ENCODE data around the gene COL19A1.
"Not testable (repeated sequence)": the region's sequence is repeated elsewhere in the genome, so short reads cannot be mapped to it uniquely, and the experiment has no call there.

COL19A1 gene

GRCh38 chr6:69913361-69913760, 47.0 kb downstream of the COL19A1 start:
- DNase-seq = no peak

- DNase-seq = no peak
Observed at GRCh38 chr6:69914015-69914485, 47.7 kb downstream of the COL19A1 start.

GRCh38 chr6:69915346-69915745, 49.0 kb downstream of the COL19A1 start:
- no peak for DNase-seq

DNA sequence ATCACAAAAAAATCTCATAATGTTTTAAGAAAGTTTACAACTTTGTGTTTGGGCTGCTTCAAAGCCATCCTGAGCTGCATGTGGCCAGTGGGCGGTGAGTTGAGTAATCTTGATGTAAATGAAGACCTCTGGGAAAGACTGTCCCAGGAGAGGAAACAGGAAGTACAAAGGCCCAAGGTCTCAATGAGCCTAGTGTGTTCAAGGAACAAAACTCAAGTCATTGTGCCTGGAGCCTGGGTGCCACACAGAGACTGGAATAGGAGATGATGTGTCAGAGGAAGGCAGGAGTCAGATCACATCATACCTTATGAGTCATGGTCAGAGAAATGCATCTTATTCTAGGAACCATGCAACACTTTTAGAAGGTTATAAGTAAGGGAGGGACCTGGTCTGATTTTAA, 51.5 kb downstream of the COL19A1 start:
- no peak for DNase-seq

GRCh38 chr6:69918813-69919475, 52.6 kb downstream of the COL19A1 start:
- no peak for DNase-seq

- not testable (repeated sequence) for DNase-seq
Observed at GRCh38 chr6:69921066-69921465, 54.7 kb downstream of the COL19A1 start.

DNA sequence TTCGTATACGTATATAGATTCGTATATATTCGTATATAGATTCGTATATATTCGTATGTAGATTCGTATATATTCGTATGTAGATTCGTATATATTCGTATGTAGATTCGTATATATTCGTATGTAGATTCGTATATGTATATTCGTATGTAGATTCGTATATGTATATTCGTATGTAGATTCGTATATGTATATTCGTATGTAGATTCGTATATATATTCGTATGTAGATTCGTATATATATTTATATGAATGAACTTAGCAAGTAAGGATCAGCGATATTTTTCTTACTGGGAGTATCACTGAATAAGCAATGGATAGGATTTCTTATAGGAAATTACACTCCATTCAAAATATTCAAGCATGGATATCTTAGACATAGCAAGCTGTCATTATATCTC, 55.3 kb downstream of the COL19A1 start:
- DNase-seq = not testable (repeated sequence)

DNA sequence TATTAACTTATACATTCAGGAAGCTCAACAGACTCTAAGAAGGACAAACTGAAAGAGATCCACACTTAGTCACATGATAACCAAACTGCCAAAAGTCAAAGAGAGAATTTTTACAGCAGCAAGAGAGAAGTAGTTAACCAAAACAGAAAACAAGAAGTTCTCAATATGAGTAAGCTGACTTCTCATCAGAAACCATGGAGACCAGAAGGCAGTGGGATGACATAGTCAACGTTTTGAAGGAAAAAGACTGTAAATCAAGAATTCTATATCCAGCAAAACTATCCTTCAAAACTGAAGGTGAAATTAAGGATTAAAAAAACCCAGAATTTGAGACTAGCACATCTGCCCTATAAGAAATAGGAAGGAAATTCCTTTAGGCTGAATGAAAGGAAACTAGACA, 60.4 kb downstream of the COL19A1 start:
- DNase-seq = no peak

DNA sequence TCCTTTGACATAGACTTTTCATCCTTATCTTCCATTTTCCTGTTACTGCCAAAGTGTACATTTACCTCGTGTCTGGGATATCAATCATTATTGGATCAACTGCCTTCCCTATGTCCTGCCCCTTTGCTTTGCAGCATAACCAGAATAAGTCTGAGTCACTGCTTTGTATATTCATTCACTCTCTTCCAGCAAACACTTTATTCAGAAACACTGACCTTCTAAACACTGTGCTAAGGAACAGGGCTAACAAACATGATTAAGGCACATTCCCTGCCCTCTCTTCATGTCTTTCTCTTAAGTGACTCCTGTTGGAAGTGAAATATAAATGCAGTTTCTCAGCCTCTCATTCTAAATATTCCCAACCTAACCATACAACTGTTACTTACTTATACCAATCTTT, 66.9 kb downstream of the COL19A1 start:
- no peak for DNase-seq

DNA sequence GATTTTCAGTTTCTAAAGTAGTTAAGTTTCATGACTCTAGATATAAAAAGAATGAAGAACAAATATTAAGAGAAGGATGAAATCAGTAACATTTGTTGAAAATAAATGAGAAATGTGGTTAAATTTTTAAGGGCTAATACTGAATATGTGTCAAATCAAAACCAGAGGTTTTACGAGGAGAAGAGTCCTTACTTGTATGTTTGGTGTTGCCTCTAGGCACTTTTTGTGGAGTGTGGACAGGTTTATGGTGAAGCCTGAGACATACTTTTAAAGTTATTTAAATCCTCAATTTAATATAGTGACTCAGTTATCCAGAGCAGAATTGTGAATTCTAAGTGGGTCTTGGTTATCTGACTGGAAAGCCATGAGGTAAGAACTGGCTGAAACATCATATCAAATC, 68.7 kb downstream of the COL19A1 start:
- no peak for DNase-seq

DNA sequence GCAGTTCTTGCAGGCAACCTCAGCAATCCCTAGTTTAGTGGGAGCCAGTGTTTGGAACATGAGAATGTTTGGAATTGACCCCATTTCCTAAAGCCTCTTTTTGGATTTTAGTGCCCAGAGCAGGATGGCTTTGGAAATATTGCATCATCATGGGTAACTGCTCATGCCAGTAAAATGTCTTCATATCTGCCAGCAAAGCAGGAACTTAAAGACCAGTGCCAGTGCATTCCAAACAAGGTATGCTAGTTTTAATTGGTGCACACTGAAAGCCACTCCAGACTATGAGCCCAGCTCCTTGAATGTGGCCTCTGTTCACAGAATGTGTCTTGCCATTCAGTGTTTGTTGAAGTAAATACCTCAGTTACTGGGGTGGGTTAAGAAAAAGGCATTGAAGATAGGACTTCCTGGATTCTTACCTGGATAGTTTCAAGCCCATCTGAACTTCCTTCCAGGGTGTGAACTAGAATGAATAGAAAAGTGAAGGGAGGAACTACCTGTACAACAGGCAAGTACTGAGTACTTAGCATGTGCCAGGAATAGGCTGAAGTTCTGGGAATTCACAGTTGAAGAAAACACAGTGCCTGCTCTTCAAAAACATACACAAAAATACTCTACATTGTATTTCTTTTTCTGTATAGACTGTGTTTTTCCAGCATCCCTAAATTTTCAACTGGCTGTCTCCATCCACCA, 70.5 kb downstream of the COL19A1 start:
- no peak for DNase-seq

DNA sequence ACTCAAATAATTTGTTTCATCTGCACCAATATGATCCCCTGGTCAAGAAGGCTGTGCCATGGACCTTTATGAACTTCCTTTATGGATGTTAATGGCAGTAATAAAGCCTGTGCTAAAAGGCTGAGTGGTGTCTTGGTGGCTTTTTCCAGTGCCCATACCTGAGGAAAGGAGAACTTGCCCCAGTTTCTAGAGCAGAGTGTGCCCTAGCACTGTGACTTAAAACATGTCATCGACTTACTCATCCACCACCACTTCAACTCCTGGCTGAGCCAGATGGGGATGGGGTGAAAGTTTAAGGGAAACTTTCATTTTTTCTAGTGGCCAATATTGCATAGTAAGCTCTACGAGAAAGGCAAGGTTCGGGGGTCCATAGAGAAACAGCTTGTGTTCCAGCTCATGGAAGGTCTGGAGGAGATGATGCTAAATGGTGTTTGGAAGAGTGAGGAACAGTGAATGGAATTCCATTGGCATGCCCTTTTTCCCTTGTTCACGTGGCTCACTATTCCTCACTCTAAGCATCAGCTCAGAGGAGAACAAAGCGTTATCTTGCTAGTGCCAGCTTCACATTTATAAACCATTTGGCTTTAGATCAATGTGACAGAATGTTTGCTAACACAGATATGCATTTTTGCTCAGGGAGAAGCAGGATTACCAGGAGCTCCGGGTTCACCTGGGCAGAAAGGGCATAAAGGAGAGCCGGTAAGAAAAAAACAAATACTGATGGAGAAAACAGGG, 71.2 kb downstream of the COL19A1 start:
- no peak for DNase-seq

DNA sequence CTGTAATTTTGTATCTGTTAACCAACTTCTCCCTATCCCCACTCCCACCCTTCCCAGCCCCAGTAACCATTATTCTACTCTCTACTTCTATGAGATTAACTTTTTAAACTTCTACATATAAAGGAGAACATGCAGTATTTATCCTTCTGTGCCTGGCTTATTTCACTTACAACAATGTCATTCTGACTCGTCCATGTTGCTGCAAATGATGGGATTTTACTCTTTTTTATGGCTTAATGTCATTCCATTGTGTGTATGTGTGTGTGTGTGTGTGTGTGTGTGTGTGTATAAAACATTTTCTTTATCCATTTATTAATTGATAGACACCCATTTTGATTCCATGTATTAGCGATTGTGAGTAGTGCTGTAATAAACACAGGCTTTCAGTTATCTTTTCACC, 76.1 kb downstream of the COL19A1 start:
- no peak for DNase-seq

- no peak for DNase-seq
Observed at GRCh38 chr6:69945192-69945591, 78.8 kb downstream of the COL19A1 start.

DNA sequence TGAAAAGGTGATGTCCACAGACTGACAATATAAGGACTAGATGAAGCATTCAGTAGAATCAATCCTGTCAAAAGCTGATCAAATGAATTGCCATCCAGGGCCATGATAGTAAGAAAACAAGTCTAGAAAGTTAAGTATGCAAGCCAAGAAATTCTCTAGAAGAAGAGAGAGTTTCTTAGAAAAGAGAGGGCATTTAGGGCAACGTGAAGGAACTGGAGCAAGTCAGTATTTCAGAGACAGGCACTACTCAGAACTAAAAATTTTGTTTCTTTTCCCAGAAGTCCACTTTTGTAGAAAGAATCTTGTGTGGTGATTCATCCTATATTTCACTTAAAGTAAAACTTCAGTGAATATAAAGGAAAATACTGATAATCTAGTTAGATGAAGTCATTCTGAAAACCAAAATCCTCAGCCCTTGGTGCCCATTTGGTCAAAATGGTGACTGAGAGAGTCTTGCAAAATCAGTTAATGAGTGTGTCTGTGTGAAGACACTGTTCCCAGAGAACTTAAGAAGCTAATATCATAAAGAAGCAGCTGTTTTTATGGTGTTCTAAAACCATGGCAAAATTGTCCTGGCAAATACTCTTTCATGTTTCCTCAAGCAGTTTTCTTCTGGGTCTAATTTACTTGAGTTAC, 82.2 kb downstream of the COL19A1 start:
- DNase-seq = no peak

DNA sequence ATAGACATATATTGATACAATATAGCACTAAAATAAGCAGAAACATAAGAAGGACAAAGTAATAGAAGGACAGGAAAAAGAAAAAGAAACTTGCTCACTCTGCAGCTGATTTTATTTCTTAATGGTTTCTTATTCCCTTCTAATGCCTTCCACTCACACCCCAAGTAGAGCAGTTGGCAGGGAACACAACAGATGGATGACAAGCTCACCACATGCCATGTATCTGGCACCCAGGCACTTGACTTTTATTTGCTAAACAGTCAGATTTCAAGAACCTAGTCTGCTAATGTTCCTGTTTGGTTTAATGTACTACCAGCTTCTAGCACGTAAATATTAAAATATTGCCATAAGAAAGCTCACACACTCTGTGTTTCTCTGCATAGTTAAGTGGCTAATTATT, 87.1 kb downstream of the COL19A1 start:
- DNase-seq = no peak

- DNase-seq = no peak
Observed at GRCh38 chr6:69954733-69955132, 88.4 kb downstream of the COL19A1 start.

DNA sequence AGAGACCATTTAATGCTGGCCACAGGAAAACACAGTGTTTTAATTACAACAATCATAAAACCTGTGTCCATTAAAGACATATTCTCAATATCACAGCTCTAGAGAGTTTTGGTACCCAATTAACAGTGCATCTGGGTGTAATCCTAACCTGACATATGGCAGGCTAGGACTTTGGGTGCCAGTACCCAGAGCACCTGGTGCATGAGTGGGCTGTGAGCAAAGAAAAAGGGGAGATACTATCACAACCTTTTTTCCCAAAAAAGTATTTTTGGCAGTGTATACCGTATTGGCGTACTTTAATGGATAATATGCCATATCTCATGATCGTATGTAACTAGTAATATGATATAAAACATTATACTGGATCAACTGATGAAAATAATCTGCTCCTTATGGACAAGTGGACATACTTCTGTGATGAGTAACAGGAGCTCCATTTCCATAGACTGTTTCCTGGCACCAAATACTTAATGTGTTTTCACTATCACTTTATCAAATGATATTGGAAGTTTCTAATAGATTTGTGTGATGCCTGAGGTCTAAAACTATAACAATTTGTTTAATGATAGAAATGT, 91.7 kb downstream of the COL19A1 start:
- no peak for DNase-seq

DNA sequence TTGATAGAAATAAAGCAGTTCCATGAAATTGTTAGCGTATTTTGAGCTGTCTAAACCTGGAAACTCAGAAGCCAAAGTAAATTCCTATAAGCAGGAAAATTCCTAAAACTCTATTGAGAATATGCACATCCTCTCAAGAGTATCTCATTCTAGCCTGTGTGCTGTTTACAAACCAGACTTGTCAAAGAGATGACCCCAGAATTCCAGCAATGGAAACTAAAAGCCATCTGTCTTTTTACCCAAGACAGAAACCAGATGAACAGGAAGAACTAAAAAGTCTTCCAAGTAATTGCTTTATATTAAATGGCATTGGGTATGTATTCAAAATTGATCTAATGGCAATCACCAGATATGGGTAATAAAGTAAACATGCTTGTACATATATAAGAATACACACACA, 92.6 kb downstream of the COL19A1 start:
- no peak for DNase-seq

DNA sequence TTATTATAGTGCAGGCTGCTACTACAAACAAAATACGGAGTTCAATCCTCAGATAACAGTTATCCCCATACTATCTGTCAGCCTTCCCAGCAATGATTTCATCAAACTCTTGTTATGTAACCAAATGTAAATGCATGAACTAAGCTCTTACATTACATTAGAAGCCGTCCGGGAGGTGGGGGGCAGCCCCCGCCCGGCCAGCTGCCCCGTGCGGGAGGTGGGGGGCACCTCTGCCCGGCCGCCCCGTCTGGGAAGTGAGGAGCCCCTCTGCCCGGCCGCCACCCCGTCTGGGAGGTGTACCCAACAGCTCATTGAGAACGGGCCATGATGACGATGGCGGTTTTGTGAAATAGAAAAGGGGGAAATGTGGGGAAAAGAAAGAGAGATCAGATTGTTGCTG, 99.6 kb downstream of the COL19A1 start:
- not testable (repeated sequence) for DNase-seq

DNA sequence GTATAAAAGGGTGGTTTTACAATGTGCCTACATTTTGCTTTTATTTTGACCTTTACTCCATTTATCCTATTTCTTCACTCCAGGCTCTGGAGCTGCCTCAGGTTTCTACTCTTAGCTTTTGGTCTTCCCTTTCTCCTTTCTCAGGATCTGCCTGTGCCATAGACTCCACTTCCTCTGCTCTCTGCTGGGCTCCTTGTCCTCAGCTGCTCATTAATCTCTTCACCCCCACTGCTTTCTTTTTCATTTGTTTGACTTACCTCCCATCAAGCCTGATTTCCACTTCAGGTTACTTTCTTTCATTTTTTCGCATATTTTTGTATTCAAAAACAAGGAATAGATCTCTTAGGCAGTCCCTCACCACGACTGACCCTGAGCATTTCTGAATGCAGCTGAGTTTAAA, 106.8 kb downstream of the COL19A1 start:
- DNase-seq = no peak

- DNase-seq = no peak
Observed at GRCh38 chr6:69973763-69974162, 107.4 kb downstream of the COL19A1 start.

- no peak for DNase-seq
Observed at GRCh38 chr6:69974193-69974592, 107.8 kb downstream of the COL19A1 start.

Data from NCI-H1092 (cell line).